ENCODE data around the gene IL17D.

The IL17D gene

DNA sequence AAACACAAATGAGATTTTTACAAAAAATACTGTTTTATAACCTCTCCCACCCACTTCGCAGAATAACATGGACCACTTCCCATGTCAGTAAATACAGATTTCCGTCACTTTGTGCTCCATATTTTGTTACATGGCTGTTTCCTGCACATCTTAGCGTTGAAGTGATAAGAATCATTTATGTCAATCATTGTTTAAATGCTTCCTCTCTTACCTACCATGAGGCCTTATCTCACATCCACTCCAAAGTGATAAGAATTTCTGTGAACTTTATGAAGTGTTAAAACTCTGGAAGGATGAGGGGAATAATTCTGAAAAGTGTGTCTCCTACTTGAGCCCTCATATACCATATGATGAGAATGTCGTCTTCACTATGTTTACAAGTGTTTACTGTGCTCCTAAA lies 36.6 kb upstream of the IL17D start:
- no peak overlapping the region for H3K4me3 ChIP-seq (ENCODE audit: low read length)
- no peaks in the 10 kb centered on the region for H3K79me2 ChIP-seq (ENCODE audit: low read length)
- H3K4me2 ChIP-seq (ENCODE audit: low read length): no peak overlapping the region
- H4K20me1 ChIP-seq (ENCODE audit: insufficient read depth, low read length): no peaks in the 10 kb centered on the region
- H3K36me3 ChIP-seq (replicated peaks; ENCODE audit: low read depth, low read length): no peaks in the 10 kb centered on the region
- H2AFZ ChIP-seq (ENCODE audit: low read depth, low read length): no peak overlapping the region
- H3K9ac ChIP-seq (ENCODE audit: low read length): no peak overlapping the region
- H3K27me3 ChIP-seq (ENCODE audit: low read depth, low read length): no peaks in the 10 kb centered on the region
- H3K9me3 ChIP-seq (ENCODE audit: insufficient read depth, low read length): no peaks in the 10 kb centered on the region
- H3K4me1 ChIP-seq (ENCODE audit: low read length): no peaks in the 10 kb centered on the region
- H3K27ac ChIP-seq (ENCODE audit: low read length): no peak overlapping the region
- TF ChIP-seq EZH2phosphoT487 (IDR thresholded peaks at IDR 0.05; ENCODE audit: low read depth): no peak
- TF ChIP-seq, protein P1, sequence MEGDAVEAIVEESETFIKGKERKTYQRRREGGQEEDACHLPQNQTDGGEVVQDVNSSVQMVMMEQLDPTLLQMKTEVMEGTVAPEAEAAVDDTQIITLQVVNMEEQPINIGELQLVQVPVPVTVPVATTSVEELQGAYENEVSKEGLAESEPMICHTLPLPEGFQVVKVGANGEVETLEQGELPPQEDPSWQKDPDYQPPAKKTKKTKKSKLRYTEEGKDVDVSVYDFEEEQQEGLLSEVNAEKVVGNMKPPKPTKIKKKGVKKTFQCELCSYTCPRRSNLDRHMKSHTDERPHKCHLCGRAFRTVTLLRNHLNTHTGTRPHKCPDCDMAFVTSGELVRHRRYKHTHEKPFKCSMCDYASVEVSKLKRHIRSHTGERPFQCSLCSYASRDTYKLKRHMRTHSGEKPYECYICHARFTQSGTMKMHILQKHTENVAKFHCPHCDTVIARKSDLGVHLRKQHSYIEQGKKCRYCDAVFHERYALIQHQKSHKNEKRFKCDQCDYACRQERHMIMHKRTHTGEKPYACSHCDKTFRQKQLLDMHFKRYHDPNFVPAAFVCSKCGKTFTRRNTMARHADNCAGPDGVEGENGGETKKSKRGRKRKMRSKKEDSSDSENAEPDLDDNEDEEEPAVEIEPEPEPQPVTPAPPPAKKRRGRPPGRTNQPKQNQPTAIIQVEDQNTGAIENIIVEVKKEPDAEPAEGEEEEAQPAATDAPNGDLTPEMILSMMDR (IDR thresholded peaks at IDR 0.05; ENCODE audit: low read depth, low read length): no peak

GRCh38 chr13:20667857-20668437 lies 35.6 kb upstream of the IL17D start:
- H2AFZ ChIP-seq (ENCODE audit: low read depth, low read length): no peak overlapping the region

DNA sequence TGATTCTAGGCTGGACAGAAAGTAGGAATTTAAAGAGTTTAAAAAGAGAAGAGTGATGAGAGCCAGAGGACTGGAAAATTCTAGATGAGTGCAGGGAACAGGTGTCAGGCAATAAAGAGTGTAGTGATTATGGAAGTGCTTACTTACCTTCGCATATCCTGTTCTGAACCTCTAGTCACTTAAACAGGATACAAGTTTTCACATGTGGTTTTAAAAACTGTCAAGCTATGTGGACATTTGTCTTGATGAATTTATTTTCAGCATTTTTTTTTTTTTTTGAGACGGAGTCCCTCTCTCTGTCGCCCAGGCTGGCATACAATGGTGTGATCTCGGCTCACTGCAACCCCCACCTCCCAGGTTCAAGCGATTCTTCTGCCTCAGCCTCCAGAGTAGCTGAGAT lies 34.3 kb upstream of the IL17D start:
- Histone ChIP-seq H3K36me3 (replicated peaks; ENCODE audit: low read depth, low read length) (no peaks in the 10 kb centered on the region), H3K27ac (ENCODE audit: low read length) (no peak overlapping the region), H3K79me2 (ENCODE audit: low read length) (no peaks in the 10 kb centered on the region), H3K4me2 (ENCODE audit: low read length) (no peak overlapping the region), H3K27me3 (ENCODE audit: low read depth, low read length) (no peaks in the 10 kb centered on the region), H3K4me3 (ENCODE audit: low read length) (no peak overlapping the region), H3K9ac (ENCODE audit: low read length) (no peak overlapping the region), H3K4me1 (ENCODE audit: low read length) (no peaks in the 10 kb centered on the region), H4K20me1 (ENCODE audit: insufficient read depth, low read length) (no peaks in the 10 kb centered on the region), H2AFZ (ENCODE audit: low read depth, low read length) (no peak overlapping the region), H3K9me3 (ENCODE audit: insufficient read depth, low read length) (no peaks in the 10 kb centered on the region)
- TF ChIP-seq, protein P1 (IDR thresholded peaks at IDR 0.05; ENCODE audit: low read depth, low read length): no peak
- TF ChIP-seq EZH2phosphoT487 (IDR thresholded peaks at IDR 0.05; ENCODE audit: low read depth): no peak

More at GRCh38 chr13:20667857-20668437, 35.6 kb upstream of the IL17D start:
- H3K79me2 ChIP-seq (ENCODE audit: low read length): no peaks in the 10 kb centered on the region
- no peaks in the 10 kb centered on the region for H3K36me3 ChIP-seq (replicated peaks; ENCODE audit: low read depth, low read length)
- no peak overlapping the region for H3K4me2 ChIP-seq (ENCODE audit: low read length)
- H3K4me3 ChIP-seq (ENCODE audit: low read length): no peak overlapping the region
- TF ChIP-seq, protein P1 (IDR thresholded peaks at IDR 0.05; ENCODE audit: low read depth, low read length): no peak
- no peak for TF ChIP-seq EZH2phosphoT487 (IDR thresholded peaks at IDR 0.05; ENCODE audit: low read depth)
- no peaks in the 10 kb centered on the region for H3K9me3 ChIP-seq (ENCODE audit: insufficient read depth, low read length)
- H3K27ac ChIP-seq (ENCODE audit: low read length): no peak overlapping the region
- H3K4me1 ChIP-seq (ENCODE audit: low read length): no peaks in the 10 kb centered on the region
- no peaks in the 10 kb centered on the region for H4K20me1 ChIP-seq (ENCODE audit: insufficient read depth, low read length)
- H3K27me3 ChIP-seq (ENCODE audit: low read depth, low read length): no peaks in the 10 kb centered on the region
- no peak overlapping the region for H3K9ac ChIP-seq (ENCODE audit: low read length)

DNA sequence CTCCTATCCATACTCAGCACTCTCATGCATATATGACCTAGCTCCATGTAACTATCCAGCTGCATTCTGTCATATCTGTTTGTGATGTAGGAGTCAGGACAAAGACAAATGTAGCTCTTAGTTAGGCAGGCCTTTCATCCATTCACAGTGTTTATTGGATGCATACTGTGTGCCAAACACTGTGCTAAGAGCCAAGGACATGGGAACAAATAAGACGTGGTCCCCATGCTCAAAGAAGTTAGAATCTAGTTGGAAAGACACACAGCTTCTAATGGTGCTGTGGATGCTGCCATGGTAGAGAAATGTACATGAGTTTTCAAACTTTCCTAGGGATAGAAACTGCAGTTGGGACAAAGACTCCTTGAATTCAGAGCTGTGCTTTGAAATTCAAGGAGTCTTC lies 31.7 kb upstream of the IL17D start:
- Histone ChIP-seq H3K4me2 (ENCODE audit: low read length) (no peak overlapping the region), H2AFZ (ENCODE audit: low read depth, low read length) (no peak overlapping the region), H3K27ac (ENCODE audit: low read length) (no peak overlapping the region), H3K27me3 (ENCODE audit: low read depth, low read length) (no peaks in the 10 kb centered on the region), H3K9ac (ENCODE audit: low read length) (no peak overlapping the region), H3K4me1 (ENCODE audit: low read length) (no peaks in the 10 kb centered on the region), H4K20me1 (ENCODE audit: insufficient read depth, low read length) (no peaks in the 10 kb centered on the region), H3K4me3 (ENCODE audit: low read length) (no peak overlapping the region), H3K79me2 (ENCODE audit: low read length) (no peaks in the 10 kb centered on the region), H3K9me3 (ENCODE audit: insufficient read depth, low read length) (no peaks in the 10 kb centered on the region), H3K36me3 (replicated peaks; ENCODE audit: low read depth, low read length) (no peaks in the 10 kb centered on the region)
- TF ChIP-seq EZH2phosphoT487 (IDR thresholded peaks at IDR 0.05; ENCODE audit: low read depth): no peak
- TF ChIP-seq, protein P1 (IDR thresholded peaks at IDR 0.05; ENCODE audit: low read depth, low read length): no peak

Measured in OCI-LY3 (cell line).